ENCODE results near the gene CHTF8.
"Not testable (repeated sequence)": the region's sequence is repeated elsewhere in the genome, so short reads cannot be mapped to it uniquely, and the experiment has no call there.

Gene CHTF8

DNA sequence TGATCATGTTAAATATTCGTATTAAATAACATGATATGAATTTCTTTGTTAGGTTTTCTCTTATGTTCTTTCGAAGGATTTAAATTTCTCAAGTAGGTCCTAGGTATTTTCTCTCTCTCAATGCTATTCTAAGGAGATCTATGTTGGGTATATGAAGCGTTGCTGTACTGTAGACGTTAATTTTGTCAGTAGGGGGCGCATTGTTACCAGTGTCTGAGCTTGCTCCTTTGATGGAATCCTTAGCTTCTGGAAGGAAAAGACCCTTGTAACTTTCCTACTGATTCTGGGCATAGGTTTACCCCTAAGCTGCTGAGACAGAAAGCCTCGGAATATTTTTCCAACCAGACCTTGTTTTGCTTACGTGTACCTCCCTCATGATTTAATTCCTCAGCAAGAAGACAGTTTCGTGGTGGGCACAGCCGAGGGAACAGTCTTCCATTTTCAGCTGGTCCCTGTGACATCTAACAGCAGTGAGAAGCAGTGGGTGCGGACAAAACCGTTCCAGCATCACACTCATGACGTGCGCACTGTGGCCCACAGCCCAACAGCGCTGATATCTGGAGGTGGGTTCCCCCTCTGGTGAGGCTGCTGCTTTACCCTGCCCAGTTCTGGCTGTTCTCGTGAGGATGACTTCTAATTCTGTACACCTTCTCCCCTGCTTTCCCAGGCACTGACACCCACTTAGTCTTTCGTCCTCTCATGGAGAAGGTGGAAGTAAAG is 17.9 kb upstream of the CHTF8 start:
- Histone ChIP-seq H4K20me1 (ENCODE audit: insufficient read depth, low read length, poor library complexity, severe bottlenecking) (no peaks in the 10 kb centered on the region), H3K36me3 (ENCODE audit: insufficient read depth, low read length) (peaks cover 62% of the 10 kb centered on the region), H3K27me3 (ENCODE audit: insufficient read depth, low read length, poor library complexity, severe bottlenecking) (no peaks in the 10 kb centered on the region), H2AFZ (ENCODE audit: low read length) (no peak overlapping the region), H3F3A (ENCODE audit: low read depth) (no peaks in the 10 kb centered on the region), H3K9me2 (replicated peaks; ENCODE audit: low read depth, low read length) (no peaks in the 10 kb centered on the region), H3K79me2 (ENCODE audit: insufficient read depth, low read length) (no peaks in the 10 kb centered on the region), H3K9ac (ENCODE audit: low read depth, low read length, poor library complexity, severe bottlenecking) (no peak overlapping the region), H3K4me1 (ENCODE audit: insufficient read depth, low read length, poor library complexity, severe bottlenecking) (no peaks in the 10 kb centered on the region), H3K4me3 (ENCODE audit: low read length, poor library complexity, severe bottlenecking) (no peak overlapping the region), H3K9me3 (ENCODE audit: insufficient read depth, low read depth, low read length) (no peaks in the 10 kb centered on the region), H3K4me2 (ENCODE audit: low read depth, low read length, poor library complexity, severe bottlenecking) (no peak overlapping the region)
- TF ChIP-seq, protein P1, sequence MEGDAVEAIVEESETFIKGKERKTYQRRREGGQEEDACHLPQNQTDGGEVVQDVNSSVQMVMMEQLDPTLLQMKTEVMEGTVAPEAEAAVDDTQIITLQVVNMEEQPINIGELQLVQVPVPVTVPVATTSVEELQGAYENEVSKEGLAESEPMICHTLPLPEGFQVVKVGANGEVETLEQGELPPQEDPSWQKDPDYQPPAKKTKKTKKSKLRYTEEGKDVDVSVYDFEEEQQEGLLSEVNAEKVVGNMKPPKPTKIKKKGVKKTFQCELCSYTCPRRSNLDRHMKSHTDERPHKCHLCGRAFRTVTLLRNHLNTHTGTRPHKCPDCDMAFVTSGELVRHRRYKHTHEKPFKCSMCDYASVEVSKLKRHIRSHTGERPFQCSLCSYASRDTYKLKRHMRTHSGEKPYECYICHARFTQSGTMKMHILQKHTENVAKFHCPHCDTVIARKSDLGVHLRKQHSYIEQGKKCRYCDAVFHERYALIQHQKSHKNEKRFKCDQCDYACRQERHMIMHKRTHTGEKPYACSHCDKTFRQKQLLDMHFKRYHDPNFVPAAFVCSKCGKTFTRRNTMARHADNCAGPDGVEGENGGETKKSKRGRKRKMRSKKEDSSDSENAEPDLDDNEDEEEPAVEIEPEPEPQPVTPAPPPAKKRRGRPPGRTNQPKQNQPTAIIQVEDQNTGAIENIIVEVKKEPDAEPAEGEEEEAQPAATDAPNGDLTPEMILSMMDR (conservative IDR thresholded peaks at IDR 0.05; ENCODE audit: low read length): peak; percentile 88
- no peak for TF ChIP-seq EZH2phosphoT487 (IDR thresholded peaks at IDR 0.05; ENCODE audit: borderline replicate concordance)

DNA sequence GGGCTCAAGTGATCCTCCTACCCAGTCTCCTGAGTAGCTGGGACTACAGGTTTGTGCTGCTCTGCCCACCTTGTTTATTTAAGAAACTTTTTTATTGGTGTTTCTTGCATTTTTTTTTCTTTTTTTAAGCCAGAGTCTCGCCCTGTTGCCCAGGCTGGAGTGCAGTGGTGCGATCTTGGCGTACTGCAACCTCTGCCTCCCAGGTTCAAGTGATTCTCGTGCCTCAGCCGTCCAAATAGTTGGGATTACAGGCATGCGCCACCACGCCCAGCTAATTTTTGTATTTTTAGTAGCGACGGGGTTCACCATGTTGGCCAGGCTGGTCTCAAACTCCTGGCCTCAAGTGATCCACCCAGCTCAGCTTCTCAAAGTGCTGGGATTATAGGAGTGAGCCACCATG is 17.2 kb upstream of the CHTF8 start:
- H2AFZ ChIP-seq (ENCODE audit: low read length); H3K4me2 ChIP-seq (ENCODE audit: low read depth, low read length, poor library complexity, severe bottlenecking); H3F3A ChIP-seq (ENCODE audit: low read depth); H3K79me2 ChIP-seq (ENCODE audit: insufficient read depth, low read length); H3K9ac ChIP-seq (ENCODE audit: low read depth, low read length, poor library complexity, severe bottlenecking); H3K27me3 ChIP-seq (ENCODE audit: insufficient read depth, low read length, poor library complexity, severe bottlenecking); H3K4me1 ChIP-seq (ENCODE audit: insufficient read depth, low read length, poor library complexity, severe bottlenecking); H4K20me1 ChIP-seq (ENCODE audit: insufficient read depth, low read length, poor library complexity, severe bottlenecking); H3K9me2 ChIP-seq (replicated peaks; ENCODE audit: low read depth, low read length); H3K9me3 ChIP-seq (ENCODE audit: insufficient read depth, low read depth, low read length); H3K4me3 ChIP-seq (ENCODE audit: low read length, poor library complexity, severe bottlenecking): not testable (repeated sequence)
- peaks cover 60% of the 10 kb centered on the region for H3K36me3 ChIP-seq (ENCODE audit: insufficient read depth, low read length)

DNA sequence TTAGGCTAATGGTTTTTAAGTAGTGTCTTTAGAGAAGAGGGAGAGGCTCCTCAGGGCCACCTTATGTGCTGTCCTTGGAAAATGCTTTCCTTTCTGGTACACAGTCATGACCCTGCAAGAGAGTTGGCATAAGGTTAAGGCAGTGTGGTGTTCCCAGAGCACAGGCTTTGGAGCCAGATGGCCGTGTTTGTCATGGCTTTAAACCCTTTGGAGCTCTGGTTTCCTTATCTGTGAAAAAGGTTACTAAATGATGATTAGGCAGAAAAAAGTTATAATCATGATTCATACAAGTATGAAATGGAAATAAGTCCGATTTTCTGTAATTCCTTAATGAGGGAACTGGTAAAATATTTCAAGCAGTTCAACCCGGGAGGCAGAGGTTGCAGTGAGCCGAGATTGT is 13.3 kb upstream of the CHTF8 start:
- peaks cover 3% of the 10 kb centered on the region; the same call in 1 of the 2 replicates for H3K79me2 ChIP-seq (ENCODE audit: insufficient read depth, low read length)
- H3F3A ChIP-seq (ENCODE audit: low read depth): no peaks in the 10 kb centered on the region
- H3K4me3 ChIP-seq (ENCODE audit: low read length, poor library complexity, severe bottlenecking): no peak overlapping the region
- no peaks in the 10 kb centered on the region for H3K27me3 ChIP-seq (ENCODE audit: insufficient read depth, low read length, poor library complexity, severe bottlenecking)
- H3K4me1 ChIP-seq (ENCODE audit: insufficient read depth, low read length, poor library complexity, severe bottlenecking): no peaks in the 10 kb centered on the region
- H4K20me1 ChIP-seq (ENCODE audit: insufficient read depth, low read length, poor library complexity, severe bottlenecking): no peaks in the 10 kb centered on the region
- H3K9me2 ChIP-seq (replicated peaks; ENCODE audit: low read depth, low read length): no peaks in the 10 kb centered on the region
- H3K4me2 ChIP-seq (ENCODE audit: low read depth, low read length, poor library complexity, severe bottlenecking): no peak overlapping the region
- H2AFZ ChIP-seq (ENCODE audit: low read length): no peak overlapping the region
- no peak overlapping the region for H3K9ac ChIP-seq (ENCODE audit: low read depth, low read length, poor library complexity, severe bottlenecking)
- H3K9me3 ChIP-seq (ENCODE audit: insufficient read depth, low read depth, low read length): no peaks in the 10 kb centered on the region
- peaks cover 56% of the 10 kb centered on the region for H3K36me3 ChIP-seq (ENCODE audit: insufficient read depth, low read length)
- TF ChIP-seq, protein P1 (conservative IDR thresholded peaks at IDR 0.05; ENCODE audit: low read length): no peak
- TF ChIP-seq EZH2phosphoT487 (IDR thresholded peaks at IDR 0.05; ENCODE audit: borderline replicate concordance): no peak

DNA sequence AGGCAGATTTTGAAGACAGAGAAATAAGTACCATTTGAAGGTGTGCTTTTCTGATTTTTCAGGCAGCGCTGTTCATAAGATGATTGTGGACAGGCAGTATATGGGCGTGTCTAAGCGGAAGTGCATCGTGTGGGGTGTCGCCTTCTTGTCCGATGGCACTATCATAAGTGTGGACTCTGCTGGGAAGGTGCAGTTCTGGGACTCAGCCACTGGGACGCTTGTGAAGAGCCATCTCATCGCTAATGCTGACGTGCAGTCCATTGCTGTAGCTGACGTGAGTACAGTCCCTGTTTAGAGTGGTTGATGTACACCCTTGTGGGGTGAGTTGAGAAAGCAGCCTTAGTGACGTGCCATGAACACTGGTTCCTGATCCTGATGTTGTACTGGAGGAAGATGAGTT is 10.7 kb upstream of the CHTF8 start:
- no peak overlapping the region for H3K9ac ChIP-seq (ENCODE audit: low read depth, low read length, poor library complexity, severe bottlenecking)
- TF ChIP-seq, protein P1 (conservative IDR thresholded peaks at IDR 0.05; ENCODE audit: low read length): no peak
- no peak for TF ChIP-seq EZH2phosphoT487 (IDR thresholded peaks at IDR 0.05; ENCODE audit: borderline replicate concordance)
- H3K79me2 ChIP-seq (ENCODE audit: insufficient read depth, low read length): peaks cover 3% of the 10 kb centered on the region
- peaks cover 4% of the 10 kb centered on the region for H4K20me1 ChIP-seq (ENCODE audit: insufficient read depth, low read length, poor library complexity, severe bottlenecking)
- H3K4me2 ChIP-seq (ENCODE audit: low read depth, low read length, poor library complexity, severe bottlenecking): no peak overlapping the region
- peaks cover 68% of the 10 kb centered on the region for H3K36me3 ChIP-seq (ENCODE audit: insufficient read depth, low read length)
- H3K9me3 ChIP-seq (ENCODE audit: insufficient read depth, low read depth, low read length): no peaks in the 10 kb centered on the region
- no peak overlapping the region for H2AFZ ChIP-seq (ENCODE audit: low read length)
- H3K4me1 ChIP-seq (ENCODE audit: insufficient read depth, low read length, poor library complexity, severe bottlenecking): no peaks in the 10 kb centered on the region
- no peaks in the 10 kb centered on the region for H3F3A ChIP-seq (ENCODE audit: low read depth)
- H3K4me3 ChIP-seq (ENCODE audit: low read length, poor library complexity, severe bottlenecking): no peak overlapping the region
- H3K27me3 ChIP-seq (ENCODE audit: insufficient read depth, low read length, poor library complexity, severe bottlenecking): no peaks in the 10 kb centered on the region
- H3K9me2 ChIP-seq (replicated peaks; ENCODE audit: low read depth, low read length): no peaks in the 10 kb centered on the region

Data from Loucy (cell line).